Esophagus muscularis mucosa (tissue), 3 donors: ENCODE data around the gene CDC42BPA.

Experiments
- CTCF ChIP-seq, 3 experiments: fragments of 200-600 bp in 2 of 3; fragments of 450-650 bp in 1 of 3; sonication (generic) in 2 of 3; IDR thresholded peaks; one replicate each; pipeline ENCODE4 v1.5.1; 2017 to 2019; ENCODE audit warnings: antibody characterized with exemption in 3 of 3, mild to moderate bottlenecking in 2 of 3, moderate library complexity in 1 of 3
- POLR2AphosphoS5 ChIP-seq, 2 donors: sonication (generic); formaldehyde crosslinking; IDR thresholded peaks; one replicate each; pipeline ENCODE4 v1.6.1; 2017; ENCODE audit warnings: antibody characterized with exemption in 2 of 2

GRCh38 chr1:227318016-227318852 lies at the start of gene CDC42BPA:
- no peak for TF ChIP-seq CTCF (IDR thresholded peaks at IDR 0.05)
- peak; percentile 51 to 78 for TF ChIP-seq POLR2AphosphoS5 (IDR thresholded peaks at IDR 0.05)
